OCI-M1 (cell line): Measurements from ENCODE around the gene PRMT6.
"Not testable (repeated sequence)": the region's sequence is repeated elsewhere in the genome, so short reads cannot be mapped to it uniquely, and the experiment has no call there.

Source experiments
- DNase-seq: peaks from one replicate; lab custom pipeline; 2025; lab: John Stamatoyannopoulos, UW

Gene PRMT6

GRCh38 chr1:107056426-107057196, at the start of gene PRMT6:
Gene PRMT6 (plus strand): TSS chr1:107056674. CDS start chr1:107056716, 42 bp downstream.
- DNase-seq, result peak; percentile 88

- no peak for DNase-seq
Measured at GRCh38 chr1:107009281-107009680, 47.2 kb upstream of the PRMT6 start.

GRCh38 chr1:107010582-107010981, 45.9 kb upstream of the PRMT6 start:
- DNase-seq, result no peak

GRCh38 chr1:107016376-107016978, 40.0 kb upstream of the PRMT6 start:
- peak; percentile 37 for DNase-seq

GRCh38 chr1:107018445-107018844, 38.0 kb upstream of the PRMT6 start:
- DNase-seq, result no peak

GRCh38 chr1:107019166-107019565, 37.3 kb upstream of the PRMT6 start:
- no peak for DNase-seq

GRCh38 chr1:107038874-107039273, 17.6 kb upstream of the PRMT6 start:
- not testable (repeated sequence) for DNase-seq

- DNase-seq, result not testable (repeated sequence)
Measured at GRCh38 chr1:107044310-107045220, 11.9 kb upstream of the PRMT6 start.

- DNase-seq, result no peak
Measured at GRCh38 chr1:107047602-107048001, 8.9 kb upstream of the PRMT6 start.

- no peak for DNase-seq
Measured at GRCh38 chr1:107048241-107048640, 8.2 kb upstream of the PRMT6 start.

- no peak for DNase-seq
Measured at GRCh38 chr1:107051266-107051665, 5.2 kb upstream of the PRMT6 start.

GRCh38 chr1:107055919-107056425, 502 bp upstream of the PRMT6 start:
- not testable (repeated sequence) for DNase-seq

- DNase-seq, result peak; percentile 65
Measured at GRCh38 chr1:107057197-107058133, 991 bp downstream of the PRMT6 start.

- peak; percentile 31 for DNase-seq
Measured at GRCh38 chr1:107058245-107059032, 2.0 kb downstream of the PRMT6 start.

GRCh38 chr1:107061886-107062285, 5.4 kb downstream of the PRMT6 start:
- no peak for DNase-seq

- no peak for DNase-seq
Measured at GRCh38 chr1:107073493-107073892, 17.0 kb downstream of the PRMT6 start.

- DNase-seq, result no peak
Measured at GRCh38 chr1:107076841-107077240, 20.4 kb downstream of the PRMT6 start.

GRCh38 chr1:107079249-107079648, 22.8 kb downstream of the PRMT6 start:
- no peak for DNase-seq

- DNase-seq, result no peak
Measured at GRCh38 chr1:107081102-107081501, 24.6 kb downstream of the PRMT6 start.

GRCh38 chr1:107091418-107091817, 34.9 kb downstream of the PRMT6 start:
- DNase-seq, result no peak
